GM13977 (cell line): ENCODE data around the gene LIPT1.
"Not testable (repeated sequence)": the region's sequence is repeated elsewhere in the genome, so short reads cannot be mapped to it uniquely, and the experiment has no call there.

Source experiments
- DNase-seq: peaks from one replicate; pipeline ENCODE4 v3.0.0; 2012; ENCODE audit warnings: low spot score
- in situ Hi-C: fragments of 300-500 bp; cut with MboI; formaldehyde crosslinking; loops from one replicate; pipeline ENCODE4 v1.12.0; 2022; ENCODE audit warnings: low sequenced_read_pairs, low pct_unique_long_range_greater_than_20kb, mixed read lengths, inconsistent platforms; ENCODE audit not compliant: unreplicated experiment
- TF ChIP-seq, protein P1 (sequence below): IDR thresholded peaks from 2 replicates; pipeline ENCODE4 v1.5.1; 2012; ENCODE audit warnings: mild to moderate bottlenecking, control low read depth; ENCODE audit not compliant: insufficient read depth; ENCODE audit errors: extremely low read depth, missing control alignments

Gene LIPT1

DNA sequence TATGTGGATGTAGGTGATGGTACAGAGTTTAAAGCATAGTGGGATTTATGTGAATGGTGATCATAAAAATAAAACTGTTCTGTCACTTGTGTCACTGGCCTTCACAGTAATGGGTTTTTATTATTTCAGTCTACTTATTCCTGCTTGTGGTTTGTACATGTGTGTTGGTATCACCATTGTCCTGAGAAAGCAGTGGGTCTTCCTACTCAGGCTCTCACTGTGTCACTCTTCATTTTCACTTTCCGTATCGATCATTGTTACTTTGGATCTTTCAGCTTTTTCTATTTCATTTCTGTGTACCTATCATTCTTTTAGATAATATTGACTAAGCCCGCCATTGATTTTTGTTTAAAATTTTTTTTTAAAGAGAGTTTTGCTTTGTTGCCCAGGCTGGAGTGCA is 33.6 kb downstream of the LIPT1 start:
- DNase-seq = no peak
- in situ Hi-C loops = loop anchor here (25.0 kb wide), 1 partner anchor 299 kb away; the partner anchor contains the start of gene REV1
- TF ChIP-seq, protein P1, sequence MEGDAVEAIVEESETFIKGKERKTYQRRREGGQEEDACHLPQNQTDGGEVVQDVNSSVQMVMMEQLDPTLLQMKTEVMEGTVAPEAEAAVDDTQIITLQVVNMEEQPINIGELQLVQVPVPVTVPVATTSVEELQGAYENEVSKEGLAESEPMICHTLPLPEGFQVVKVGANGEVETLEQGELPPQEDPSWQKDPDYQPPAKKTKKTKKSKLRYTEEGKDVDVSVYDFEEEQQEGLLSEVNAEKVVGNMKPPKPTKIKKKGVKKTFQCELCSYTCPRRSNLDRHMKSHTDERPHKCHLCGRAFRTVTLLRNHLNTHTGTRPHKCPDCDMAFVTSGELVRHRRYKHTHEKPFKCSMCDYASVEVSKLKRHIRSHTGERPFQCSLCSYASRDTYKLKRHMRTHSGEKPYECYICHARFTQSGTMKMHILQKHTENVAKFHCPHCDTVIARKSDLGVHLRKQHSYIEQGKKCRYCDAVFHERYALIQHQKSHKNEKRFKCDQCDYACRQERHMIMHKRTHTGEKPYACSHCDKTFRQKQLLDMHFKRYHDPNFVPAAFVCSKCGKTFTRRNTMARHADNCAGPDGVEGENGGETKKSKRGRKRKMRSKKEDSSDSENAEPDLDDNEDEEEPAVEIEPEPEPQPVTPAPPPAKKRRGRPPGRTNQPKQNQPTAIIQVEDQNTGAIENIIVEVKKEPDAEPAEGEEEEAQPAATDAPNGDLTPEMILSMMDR = no peak

DNA sequence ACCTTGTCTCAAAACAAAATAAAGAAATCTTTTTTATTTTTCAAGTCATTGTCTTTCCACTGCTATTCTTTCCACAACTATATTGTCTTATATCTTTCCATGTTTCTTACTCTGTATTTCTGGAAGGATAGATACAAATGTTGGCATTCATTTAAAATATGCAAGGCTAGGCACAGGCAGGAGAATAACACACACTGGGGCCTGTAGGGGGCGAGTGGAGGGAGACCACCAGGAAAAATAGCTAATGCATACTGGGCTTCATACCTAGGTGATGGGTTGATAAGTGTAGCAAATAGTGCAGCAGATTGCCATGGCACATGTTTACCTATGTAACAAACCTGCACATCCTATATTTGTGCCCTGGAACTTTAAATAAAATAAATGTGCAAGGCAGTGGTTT is 35.8 kb downstream of the LIPT1 start:
- DNase-seq = no peak
- TF ChIP-seq, protein P1 = no peak
- in situ Hi-C loops = loop anchor here (25.0 kb wide), 1 partner anchor 297 kb away; the partner anchor contains the start of gene REV1

DNA sequence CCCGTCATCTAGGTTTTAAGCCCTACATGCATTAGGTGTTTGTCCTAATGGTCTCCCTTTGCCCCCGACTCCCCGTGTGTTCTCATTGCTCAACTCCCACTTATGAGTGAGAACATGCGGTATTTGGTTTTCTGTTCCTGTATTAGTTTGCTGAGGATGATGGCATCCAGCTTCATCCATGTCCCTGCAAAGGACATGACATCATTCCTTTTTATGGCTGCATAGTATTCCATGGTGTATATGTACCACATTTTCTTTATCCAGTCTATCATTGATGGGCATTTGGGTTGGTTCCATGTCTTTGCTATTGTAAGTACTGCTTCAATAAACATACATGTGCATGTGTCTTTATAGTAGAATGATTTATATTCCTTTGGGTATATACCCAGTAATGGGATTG is 37.6 kb downstream of the LIPT1 start:
- in situ Hi-C loops = loop anchor here (25.0 kb wide), 1 partner anchor 295 kb away; the partner anchor contains the start of gene REV1
- DNase-seq = not testable (repeated sequence)

DNA sequence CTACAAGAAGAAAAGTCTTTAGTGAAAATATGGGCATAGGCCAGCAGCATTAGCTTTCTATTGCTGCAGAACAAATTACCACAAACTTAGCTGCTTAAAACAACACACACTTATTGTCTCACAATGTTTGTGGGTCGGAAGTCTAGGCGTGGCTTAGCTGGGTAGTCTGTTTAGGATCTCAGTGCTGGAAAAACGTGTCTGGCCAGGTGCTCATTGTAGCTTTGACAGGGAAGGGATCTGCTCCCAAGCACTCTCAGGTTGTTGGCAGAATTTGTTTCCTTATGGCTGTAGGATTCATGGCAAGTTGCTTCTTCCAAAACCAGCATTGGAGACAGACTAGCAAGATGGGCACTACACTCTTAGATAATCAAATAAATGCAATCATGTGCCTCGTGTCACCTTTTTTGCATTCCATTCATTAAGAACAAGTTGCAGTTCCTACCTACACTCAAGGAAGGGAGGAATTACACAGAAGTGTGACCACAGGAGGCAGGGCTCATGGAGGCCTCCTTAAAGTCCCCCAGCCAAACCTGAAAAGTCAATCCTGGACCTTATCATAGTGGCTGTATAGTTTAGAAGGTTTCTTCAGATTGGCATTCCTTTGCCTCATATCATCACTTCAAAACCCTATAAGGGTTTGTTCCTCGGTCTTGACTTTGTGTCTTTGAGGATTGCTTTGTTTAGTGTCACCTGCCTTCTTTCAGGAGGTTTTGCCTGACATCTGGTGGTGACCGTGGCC is 43.5 kb downstream of the LIPT1 start:
- in situ Hi-C loops = loop anchor here (25.0 kb wide), 1 partner anchor 289 kb away; the partner anchor contains the start of gene REV1
- no peak for DNase-seq
- TF ChIP-seq, protein P1 = no peak

DNA sequence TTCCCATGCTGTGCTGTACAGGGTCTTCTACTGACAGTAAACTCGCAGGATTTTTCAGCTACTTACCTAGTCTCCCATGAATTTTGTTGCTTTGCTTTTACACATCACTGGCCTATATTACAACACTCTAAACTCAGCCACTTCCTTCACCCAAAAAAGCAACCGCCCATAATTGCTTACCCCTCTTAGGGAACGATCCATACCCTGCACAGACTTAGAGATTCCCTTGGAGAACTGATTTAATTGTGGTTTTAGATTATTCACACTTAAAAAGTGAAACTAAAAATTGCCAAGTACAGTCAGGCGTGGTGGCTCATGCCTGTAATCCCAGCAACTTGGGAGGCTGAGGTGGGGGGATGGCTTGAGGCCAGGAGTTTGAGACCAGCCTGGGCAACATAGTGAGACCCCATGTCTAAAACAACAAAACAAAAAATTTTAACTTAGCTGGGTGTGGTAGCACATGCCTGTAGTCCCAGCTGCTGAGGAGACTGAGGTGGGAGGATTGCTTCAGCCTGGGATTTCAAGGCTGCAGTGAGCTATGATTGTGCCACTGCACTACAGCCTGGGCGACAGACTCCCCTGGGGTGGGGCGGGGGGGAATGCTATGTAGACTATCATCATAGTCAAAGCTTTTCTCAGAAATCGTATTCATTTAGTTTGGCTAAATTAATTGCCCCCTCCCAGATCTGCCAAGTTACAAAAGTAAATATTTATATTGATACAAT is 45.5 kb downstream of the LIPT1 start:
- in situ Hi-C loops = no loop called here
- TF ChIP-seq, protein P1 = no peak
- DNase-seq = no peak

DNA sequence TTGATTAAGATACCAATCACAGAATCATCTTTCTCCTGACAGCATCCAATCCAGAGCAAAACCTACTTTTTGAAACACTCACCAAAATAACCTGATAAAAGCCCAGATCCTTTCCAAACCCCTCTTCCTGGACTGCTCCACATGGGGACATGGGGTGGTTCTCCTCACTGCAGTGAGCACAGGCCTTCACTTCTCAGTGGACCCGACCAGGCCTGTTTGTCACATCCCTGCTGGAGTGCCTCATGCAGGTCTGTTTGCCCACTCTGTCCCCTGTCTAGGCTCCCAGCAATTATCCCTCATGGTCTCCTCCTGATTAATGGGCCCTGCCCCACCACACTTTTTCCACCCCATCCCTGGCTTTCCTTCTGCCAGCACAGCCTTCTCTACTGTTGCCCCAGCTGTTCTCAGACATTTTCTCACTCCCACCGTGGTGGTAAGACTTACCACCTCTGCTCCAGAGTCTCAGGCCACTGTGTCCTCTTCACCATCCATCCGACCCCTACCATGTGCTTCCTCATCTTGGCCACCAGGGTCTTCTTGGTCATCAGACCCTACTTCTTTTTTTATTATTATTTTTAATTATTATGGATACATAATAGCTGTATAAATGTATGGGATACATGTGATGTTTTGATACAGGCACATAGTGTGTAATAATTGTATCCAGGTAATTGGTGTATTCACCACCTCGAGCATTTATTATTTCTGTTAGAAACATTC is 47.4 kb downstream of the LIPT1 start:
- in situ Hi-C loops = no loop called here
- TF ChIP-seq, protein P1 = no peak
- DNase-seq = no peak
